ENCODE data around the gene TMEM81.

TMEM81 gene, protein sequence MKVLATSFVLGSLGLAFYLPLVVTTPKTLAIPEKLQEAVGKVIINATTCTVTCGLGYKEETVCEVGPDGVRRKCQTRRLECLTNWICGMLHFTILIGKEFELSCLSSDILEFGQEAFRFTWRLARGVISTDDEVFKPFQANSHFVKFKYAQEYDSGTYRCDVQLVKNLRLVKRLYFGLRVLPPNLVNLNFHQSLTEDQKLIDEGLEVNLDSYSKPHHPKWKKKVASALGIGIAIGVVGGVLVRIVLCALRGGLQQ

DNA sequence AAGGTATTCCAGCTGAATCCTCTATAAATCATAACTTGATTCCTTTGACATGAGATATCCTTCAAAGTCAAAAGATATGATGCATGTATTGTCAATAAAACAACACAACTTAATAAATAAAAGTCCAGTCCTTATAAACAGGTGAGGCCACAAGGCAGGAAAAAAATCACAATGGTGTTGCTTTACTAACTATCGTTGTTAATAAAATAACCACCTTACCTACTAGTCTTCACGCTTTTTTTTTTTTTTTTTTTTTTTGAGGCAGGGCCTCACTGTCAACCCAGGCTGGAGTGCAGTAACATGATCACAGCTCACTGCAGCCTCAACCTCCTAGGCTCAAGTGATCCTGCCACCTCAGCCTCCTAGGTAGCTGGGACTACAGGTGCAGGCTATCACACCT is at the start of gene TMEM81:
TMEM81 (minus strand) TSS at position 101 of the 400 bp plus-strand sequence. CDS start 140 bp downstream, outside the sequence.
- POLR2A ChIA-PET = no interaction called here
- no peak for DNase-seq (ENCODE audit: extremely low spot score)
- TF ChIP-seq, protein P1, sequence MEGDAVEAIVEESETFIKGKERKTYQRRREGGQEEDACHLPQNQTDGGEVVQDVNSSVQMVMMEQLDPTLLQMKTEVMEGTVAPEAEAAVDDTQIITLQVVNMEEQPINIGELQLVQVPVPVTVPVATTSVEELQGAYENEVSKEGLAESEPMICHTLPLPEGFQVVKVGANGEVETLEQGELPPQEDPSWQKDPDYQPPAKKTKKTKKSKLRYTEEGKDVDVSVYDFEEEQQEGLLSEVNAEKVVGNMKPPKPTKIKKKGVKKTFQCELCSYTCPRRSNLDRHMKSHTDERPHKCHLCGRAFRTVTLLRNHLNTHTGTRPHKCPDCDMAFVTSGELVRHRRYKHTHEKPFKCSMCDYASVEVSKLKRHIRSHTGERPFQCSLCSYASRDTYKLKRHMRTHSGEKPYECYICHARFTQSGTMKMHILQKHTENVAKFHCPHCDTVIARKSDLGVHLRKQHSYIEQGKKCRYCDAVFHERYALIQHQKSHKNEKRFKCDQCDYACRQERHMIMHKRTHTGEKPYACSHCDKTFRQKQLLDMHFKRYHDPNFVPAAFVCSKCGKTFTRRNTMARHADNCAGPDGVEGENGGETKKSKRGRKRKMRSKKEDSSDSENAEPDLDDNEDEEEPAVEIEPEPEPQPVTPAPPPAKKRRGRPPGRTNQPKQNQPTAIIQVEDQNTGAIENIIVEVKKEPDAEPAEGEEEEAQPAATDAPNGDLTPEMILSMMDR (IDR thresholded peaks at IDR 0.05; ENCODE audit: control extremely low read depth, extremely low read depth, low read depth, missing control alignments) = no peak
- CTCF ChIA-PET = interaction anchor here (0.8 to 2.3 kb wide), 6 partner anchors 9 to 518 kb away, joined by 3 to 14 read pairs (median 4); no protein-coding TSS in a partner anchor

DNA sequence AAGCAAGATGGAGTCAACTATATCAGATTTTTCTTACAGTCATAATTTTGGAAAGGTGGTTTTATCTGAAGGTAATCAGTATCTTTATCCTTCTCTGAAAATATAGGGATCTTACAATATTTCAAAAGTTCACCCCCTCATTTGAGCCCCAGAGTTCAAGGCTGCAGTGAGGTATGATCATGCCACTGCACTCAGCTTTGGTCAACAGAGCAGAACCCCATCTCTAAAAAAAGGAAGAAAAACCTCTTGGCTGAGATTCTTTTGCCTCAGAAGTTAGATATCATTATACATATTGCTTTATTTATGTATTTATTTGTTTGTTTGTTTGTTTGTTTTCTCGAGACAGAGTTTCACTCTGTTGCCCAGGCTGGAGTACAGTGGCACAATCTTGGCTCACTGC is 49.0 kb upstream of the TMEM81 start:
- POLR2A ChIA-PET = no interaction called here
- TF ChIP-seq, protein P1 (IDR thresholded peaks at IDR 0.05; ENCODE audit: control extremely low read depth, extremely low read depth, low read depth, missing control alignments) = no peak
- CTCF ChIA-PET = interaction anchor here (2.9 kb wide), 1 partner anchor 11 kb away, joined by 14 read pairs; the partner anchor contains the start of gene RBBP5
- DNase-seq (ENCODE audit: extremely low spot score) = no peak

DNA sequence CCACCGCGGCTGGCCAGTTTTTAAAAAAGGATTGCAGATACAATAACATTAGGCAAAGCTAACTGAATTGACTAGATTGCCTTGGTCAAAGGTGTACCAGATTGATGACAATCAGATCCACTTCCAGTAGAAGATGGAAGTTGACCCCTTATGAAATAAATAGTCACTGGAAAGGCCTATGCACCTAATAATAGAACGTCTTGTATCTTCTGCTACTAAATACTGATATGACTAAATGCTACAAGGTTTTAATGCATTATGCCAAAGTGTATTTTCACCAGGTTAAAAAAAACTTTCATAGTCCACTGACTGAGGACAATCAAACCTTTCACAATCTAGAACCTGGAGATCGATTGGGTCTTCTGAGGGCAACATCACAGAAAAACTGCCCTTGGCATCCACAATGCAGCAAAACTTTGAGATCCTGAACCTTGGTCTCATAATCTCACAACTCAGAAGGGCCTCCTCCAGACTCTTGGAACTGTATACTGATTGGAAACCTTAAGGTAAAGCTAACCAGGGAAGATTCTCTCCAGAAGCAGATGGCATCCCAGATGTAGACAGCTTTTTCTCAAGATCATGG is 45.3 kb upstream of the TMEM81 start:
- DNase-seq (ENCODE audit: extremely low spot score) = no peak
- ChIA-PET CTCF (interaction anchor here (0.9 to 4.9 kb wide), 4 partner anchors 12 to 126 kb away, joined by 3 to 33 read pairs (median 5); no protein-coding TSS in a partner anchor), POLR2A (interaction anchor here (1.5 kb wide), 1 partner anchor 8 kb away, joined by 4 read pairs; the partner anchor contains the start of gene RBBP5)
- TF ChIP-seq, protein P1 (IDR thresholded peaks at IDR 0.05; ENCODE audit: control extremely low read depth, extremely low read depth, low read depth, missing control alignments) = no peak

DNA sequence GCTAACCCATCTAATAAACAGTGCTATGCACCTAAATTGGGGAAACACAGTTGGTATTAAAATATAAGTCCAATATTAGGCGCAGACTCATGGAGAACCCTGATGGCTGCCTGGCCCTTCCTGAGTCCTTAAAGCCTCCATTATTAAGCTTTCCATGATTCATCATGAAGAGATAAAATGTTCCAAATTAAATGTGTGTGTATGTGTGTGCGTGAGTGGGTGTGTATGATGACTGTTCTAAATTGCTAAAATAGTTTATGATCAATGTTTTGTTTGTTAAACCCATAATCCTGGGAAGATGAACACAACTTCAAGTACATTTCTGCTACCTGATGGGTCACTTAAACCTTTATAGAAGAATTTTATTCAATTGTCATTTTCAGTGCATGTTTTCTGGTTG is 43.8 kb upstream of the TMEM81 start:
- no peak for DNase-seq (ENCODE audit: extremely low spot score)
- ChIA-PET CTCF (interaction anchor here (1.0 to 4.9 kb wide), 3 partner anchors 13 to 145 kb away, joined by 3 to 33 read pairs (median 7); no protein-coding TSS in a partner anchor), POLR2A (no interaction called here)
- TF ChIP-seq, protein P1 (IDR thresholded peaks at IDR 0.05; ENCODE audit: control extremely low read depth, extremely low read depth, low read depth, missing control alignments) = no peak

DNA sequence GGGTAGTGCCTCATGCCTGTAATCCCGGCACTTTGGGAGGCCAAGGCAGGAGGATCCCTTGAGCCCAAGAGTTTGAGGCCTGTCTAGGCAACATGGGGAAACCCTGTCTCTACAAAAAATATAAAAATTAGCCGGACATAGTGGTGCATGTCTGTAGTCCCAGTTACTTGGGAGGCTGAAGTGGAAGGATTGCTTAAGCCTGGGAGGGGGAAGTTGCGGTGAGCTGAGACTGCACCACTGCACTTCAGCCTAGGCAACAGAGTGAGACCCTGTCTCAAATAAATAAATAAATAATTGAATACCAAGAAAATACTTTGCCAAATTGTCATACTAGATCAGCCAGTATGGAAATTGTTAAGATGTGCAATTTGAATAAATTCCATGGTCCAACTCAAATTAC is 43.4 kb upstream of the TMEM81 start:
- no peak for DNase-seq (ENCODE audit: extremely low spot score)
- ChIA-PET CTCF (interaction anchor here (2.0 to 4.9 kb wide), 2 partner anchors 14 to 128 kb away, joined by 7 to 33 read pairs; no protein-coding TSS in a partner anchor), POLR2A (no interaction called here)
- TF ChIP-seq, protein P1 (IDR thresholded peaks at IDR 0.05; ENCODE audit: control extremely low read depth, extremely low read depth, low read depth, missing control alignments) = no peak

DNA sequence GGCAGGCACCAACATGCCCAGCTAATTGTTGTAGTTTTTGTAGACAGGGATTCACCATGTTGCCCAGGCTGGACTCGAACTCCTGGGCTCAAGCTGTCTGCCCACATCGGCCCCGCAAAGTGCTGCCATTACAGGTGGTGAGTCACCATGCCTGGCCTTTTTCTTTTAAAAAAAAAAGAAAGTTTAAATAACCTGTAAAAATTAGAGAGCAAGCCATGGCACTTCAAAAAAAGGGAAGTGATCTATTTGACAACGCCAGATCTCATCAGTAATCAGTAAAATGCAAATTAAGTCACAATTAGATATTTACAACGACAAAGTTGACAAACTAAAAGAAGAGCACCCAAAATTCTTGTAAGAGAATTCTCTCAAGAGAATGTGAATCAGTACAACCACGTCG is 40.5 kb upstream of the TMEM81 start:
- TF ChIP-seq, protein P1 (IDR thresholded peaks at IDR 0.05; ENCODE audit: control extremely low read depth, extremely low read depth, low read depth, missing control alignments) = no peak
- ChIA-PET POLR2A (no interaction called here), CTCF (interaction anchor here (1.4 to 4.5 kb wide), 5 partner anchors 11 to 149 kb away, joined by 3 to 31 read pairs (median 4); no protein-coding TSS in a partner anchor)
- DNase-seq (ENCODE audit: extremely low spot score) = peak; percentile 33
